ENCODE results near the gene SNAP47.

- TF ChIP-seq CTCF (IDR thresholded peaks at IDR 0.05) (no peak), POLR2A (IDR thresholded peaks at IDR 0.05) (no peak)
Measured at GRCh38 chr1:227726318-227726717, 8.9 kb upstream of the SNAP47 start.

Data from body of pancreas (tissue), 4 donors.